ENCODE data around the gene ALK.

The ALK gene

GRCh38 chr2:29689666-29690065, 231.7 kb downstream of the ALK start:
- H3K27ac Mint-ChIP-seq, result no peak overlapping the region
- no peaks in the 10 kb centered on the region for H3K36me3 Mint-ChIP-seq
- H3K27me3 Mint-ChIP-seq, result peaks cover 3% of the 10 kb centered on the region
- H3K4me3 Mint-ChIP-seq, result no peak overlapping the region
- no peaks in the 10 kb centered on the region for H3K4me1 Mint-ChIP-seq
- no peaks in the 10 kb centered on the region for H3K9me3 Mint-ChIP-seq
- ATAC-seq, result no peak

- H3K27ac Mint-ChIP-seq, result no peak overlapping the region
Measured at GRCh38 chr2:29688429-29688828, 233.0 kb downstream of the ALK start.

GRCh38 chr2:29687121-29687520, 234.3 kb downstream of the ALK start:
- Mint-ChIP-seq H3K9me3 (no peaks in the 10 kb centered on the region), H3K27me3 (no peaks in the 10 kb centered on the region), H3K27ac (no peak overlapping the region), H3K36me3 (no peaks in the 10 kb centered on the region), H3K4me3 (no peak overlapping the region), H3K4me1 (no peaks in the 10 kb centered on the region)
- ATAC-seq, result no peak

More at GRCh38 chr2:29688429-29688828, 233.0 kb downstream of the ALK start:
- H3K27me3 Mint-ChIP-seq, result no peaks in the 10 kb centered on the region
- H3K36me3 Mint-ChIP-seq, result no peaks in the 10 kb centered on the region
- no peak for ATAC-seq
- H3K9me3 Mint-ChIP-seq, result no peaks in the 10 kb centered on the region
- no peak overlapping the region for H3K4me3 Mint-ChIP-seq
- H3K4me1 Mint-ChIP-seq, result no peaks in the 10 kb centered on the region

GRCh38 chr2:29676886-29677453, 244.4 kb downstream of the ALK start:
- H3K4me3 Mint-ChIP-seq, result no peak overlapping the region
- no peaks in the 10 kb centered on the region for H3K36me3 Mint-ChIP-seq
- H3K9me3 Mint-ChIP-seq, result peaks cover 5% of the 10 kb centered on the region
- H3K27ac Mint-ChIP-seq, result no peak overlapping the region
- no peaks in the 10 kb centered on the region for H3K4me1 Mint-ChIP-seq
- peaks cover 16% of the 10 kb centered on the region for H3K27me3 Mint-ChIP-seq
- ATAC-seq, result no peak

- H3K27me3 Mint-ChIP-seq, result peaks cover 17% of the 10 kb centered on the region
- peaks cover 9% of the 10 kb centered on the region for H3K9me3 Mint-ChIP-seq
- H3K36me3 Mint-ChIP-seq, result no peaks in the 10 kb centered on the region
- no peak for ATAC-seq
- no peaks in the 10 kb centered on the region for H3K4me1 Mint-ChIP-seq
- H3K4me3 Mint-ChIP-seq, result no peak overlapping the region
- H3K27ac Mint-ChIP-seq, result no peak overlapping the region
Measured at GRCh38 chr2:29664578-29664977, 256.8 kb downstream of the ALK start.

GRCh38 chr2:29663268-29663667, 258.1 kb downstream of the ALK start:
- Mint-ChIP-seq H3K27me3 (peaks cover 14% of the 10 kb centered on the region), H3K36me3 (no peaks in the 10 kb centered on the region), H3K4me3 (no peak overlapping the region), H3K27ac (no peak overlapping the region), H3K9me3 (peaks cover 2% of the 10 kb centered on the region), H3K4me1 (no peaks in the 10 kb centered on the region)
- no peak for ATAC-seq

GRCh38 chr2:29662861-29663260, 258.5 kb downstream of the ALK start:
- ATAC-seq, result no peak
- no peak overlapping the region for H3K27ac Mint-ChIP-seq
- no peaks in the 10 kb centered on the region for H3K4me1 Mint-ChIP-seq
- H3K27me3 Mint-ChIP-seq, result peaks cover 13% of the 10 kb centered on the region
- no peaks in the 10 kb centered on the region for H3K9me3 Mint-ChIP-seq
- H3K36me3 Mint-ChIP-seq, result no peaks in the 10 kb centered on the region
- H3K4me3 Mint-ChIP-seq, result no peak overlapping the region

GRCh38 chr2:29660201-29660600, 261.2 kb downstream of the ALK start:
- Mint-ChIP-seq H3K27ac (no peak overlapping the region), H3K4me3 (no peak overlapping the region), H3K4me1 (no peaks in the 10 kb centered on the region), H3K9me3 (no peaks in the 10 kb centered on the region), H3K36me3 (no peaks in the 10 kb centered on the region), H3K27me3 (peaks cover 18% of the 10 kb centered on the region)
- no peak for ATAC-seq

GRCh38 chr2:29659178-29659577, 262.2 kb downstream of the ALK start:
- Mint-ChIP-seq H3K4me3 (no peak overlapping the region), H3K36me3 (no peaks in the 10 kb centered on the region), H3K27me3 (peaks cover 18% of the 10 kb centered on the region), H3K9me3 (no peaks in the 10 kb centered on the region), H3K4me1 (no peaks in the 10 kb centered on the region), H3K27ac (no peak overlapping the region)
- no peak for ATAC-seq

- Mint-ChIP-seq H3K9me3 (no peaks in the 10 kb centered on the region), H3K27ac (no peak overlapping the region), H3K36me3 (no peaks in the 10 kb centered on the region), H3K27me3 (peaks cover 18% of the 10 kb centered on the region), H3K4me1 (no peaks in the 10 kb centered on the region), H3K4me3 (no peak overlapping the region)
- no peak for ATAC-seq
Measured at GRCh38 chr2:29657674-29658073, 263.7 kb downstream of the ALK start.

GRCh38 chr2:29655391-29656086, 265.8 kb downstream of the ALK start:
- no peak for ATAC-seq
- Mint-ChIP-seq H3K27me3 (peaks cover 18% of the 10 kb centered on the region), H3K36me3 (no peaks in the 10 kb centered on the region)

GRCh38 chr2:29650631-29651097, 270.7 kb downstream of the ALK start:
- no peaks in the 10 kb centered on the region for H3K36me3 Mint-ChIP-seq
- ATAC-seq, result no peak
- no peak overlapping the region for H3K27ac Mint-ChIP-seq
- H3K27me3 Mint-ChIP-seq, result peaks cover 7% of the 10 kb centered on the region
- peaks cover 22% of the 10 kb centered on the region for H3K9me3 Mint-ChIP-seq
- no peaks in the 10 kb centered on the region for H3K4me1 Mint-ChIP-seq
- no peak overlapping the region for H3K4me3 Mint-ChIP-seq

More at GRCh38 chr2:29655391-29656086, 265.8 kb downstream of the ALK start:
- Mint-ChIP-seq H3K27ac (no peak overlapping the region), H3K9me3 (no peaks in the 10 kb centered on the region), H3K4me1 (no peaks in the 10 kb centered on the region), H3K4me3 (no peak overlapping the region)

GRCh38 chr2:29644949-29645348, 276.4 kb downstream of the ALK start:
- Mint-ChIP-seq H3K4me1 (no peaks in the 10 kb centered on the region), H3K4me3 (no peak overlapping the region), H3K27ac (no peak overlapping the region), H3K36me3 (no peaks in the 10 kb centered on the region), H3K27me3 (peaks cover 7% of the 10 kb centered on the region), H3K9me3 (peaks cover 24% of the 10 kb centered on the region)
- no peak for ATAC-seq

GRCh38 chr2:29643196-29643595, 278.2 kb downstream of the ALK start:
- Mint-ChIP-seq H3K36me3 (no peaks in the 10 kb centered on the region), H3K27ac (no peak overlapping the region), H3K4me1 (no peaks in the 10 kb centered on the region), H3K4me3 (no peak overlapping the region), H3K9me3 (peaks cover 12% of the 10 kb centered on the region), H3K27me3 (no peaks in the 10 kb centered on the region)
- no peak for ATAC-seq

GRCh38 chr2:29640360-29640759, 281.0 kb downstream of the ALK start:
- Mint-ChIP-seq H3K9me3 (peaks cover 2% of the 10 kb centered on the region), H3K27ac (no peak overlapping the region), H3K4me3 (no peak overlapping the region), H3K27me3 (peaks cover 10% of the 10 kb centered on the region), H3K36me3 (no peaks in the 10 kb centered on the region), H3K4me1 (no peaks in the 10 kb centered on the region)
- ATAC-seq, result no peak

- no peak for ATAC-seq
- peaks cover 10% of the 10 kb centered on the region for H3K27me3 Mint-ChIP-seq
- no peak overlapping the region for H3K27ac Mint-ChIP-seq
- no peaks in the 10 kb centered on the region for H3K4me1 Mint-ChIP-seq
- no peak overlapping the region for H3K4me3 Mint-ChIP-seq
- H3K36me3 Mint-ChIP-seq, result no peaks in the 10 kb centered on the region
- peaks cover 2% of the 10 kb centered on the region for H3K9me3 Mint-ChIP-seq
Measured at GRCh38 chr2:29638641-29639040, 282.7 kb downstream of the ALK start.
